Stimulated activated CD4-positive, alpha-beta T cell treated with anti-CD3 and anti-CD28 coated beads, Interleukin-4, amount 100 ng/mL, for 24 hours (primary cell): ENCODE results near the gene SMIM44.

Experiments used
- DNase-seq: peaks from one replicate; pipeline ENCODE4 v3.0.0-alpha.2; 2020

SMIM44 gene

DNA sequence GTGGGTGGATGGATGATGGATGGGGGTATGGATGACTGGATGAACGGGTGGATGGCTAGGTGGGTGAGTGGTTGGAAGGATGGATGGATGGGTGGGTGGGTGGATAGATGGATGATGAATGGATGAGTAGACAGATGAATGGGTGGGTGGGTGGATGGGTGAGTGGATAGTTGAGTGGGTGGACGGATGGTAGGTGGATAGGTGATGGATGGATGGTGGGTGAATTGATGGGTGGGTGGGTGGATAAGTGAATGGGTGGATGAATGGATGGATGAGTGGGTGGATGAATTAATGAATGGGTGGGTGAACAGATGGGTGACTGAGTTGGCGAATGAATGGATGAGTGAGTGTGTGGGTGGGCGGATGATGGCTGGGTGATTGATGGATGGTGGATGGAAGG is 7.8 kb downstream of the SMIM44 start:
- DNase-seq = no peak

GRCh38 chr19:3474614-3475013 is 8.6 kb downstream of the SMIM44 start:
- no peak for DNase-seq

DNA sequence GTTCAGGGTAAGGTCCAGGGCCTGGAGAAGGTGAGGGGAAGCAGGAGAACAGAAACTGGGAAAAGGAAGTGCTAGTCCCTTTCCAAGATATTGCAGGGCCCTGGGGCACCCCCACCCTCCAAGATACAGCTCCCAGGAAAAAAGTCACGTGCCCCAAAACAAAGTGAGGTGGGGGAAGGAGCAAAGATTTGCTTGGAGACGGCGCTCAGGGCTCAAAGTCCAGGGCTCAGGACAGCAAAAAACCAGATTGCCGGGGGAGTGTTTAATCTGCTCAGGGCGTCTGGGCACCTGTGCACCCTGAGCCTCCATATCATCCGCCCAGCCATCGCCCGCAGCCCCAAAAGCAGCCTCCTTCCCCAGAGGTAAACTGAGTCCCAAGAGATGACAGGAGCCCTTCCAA is 9.2 kb downstream of the SMIM44 start:
- DNase-seq = no peak

- peak; percentile 41 for DNase-seq
Measured at GRCh38 chr19:3471954-3472655, 11.1 kb downstream of the SMIM44 start.

DNA sequence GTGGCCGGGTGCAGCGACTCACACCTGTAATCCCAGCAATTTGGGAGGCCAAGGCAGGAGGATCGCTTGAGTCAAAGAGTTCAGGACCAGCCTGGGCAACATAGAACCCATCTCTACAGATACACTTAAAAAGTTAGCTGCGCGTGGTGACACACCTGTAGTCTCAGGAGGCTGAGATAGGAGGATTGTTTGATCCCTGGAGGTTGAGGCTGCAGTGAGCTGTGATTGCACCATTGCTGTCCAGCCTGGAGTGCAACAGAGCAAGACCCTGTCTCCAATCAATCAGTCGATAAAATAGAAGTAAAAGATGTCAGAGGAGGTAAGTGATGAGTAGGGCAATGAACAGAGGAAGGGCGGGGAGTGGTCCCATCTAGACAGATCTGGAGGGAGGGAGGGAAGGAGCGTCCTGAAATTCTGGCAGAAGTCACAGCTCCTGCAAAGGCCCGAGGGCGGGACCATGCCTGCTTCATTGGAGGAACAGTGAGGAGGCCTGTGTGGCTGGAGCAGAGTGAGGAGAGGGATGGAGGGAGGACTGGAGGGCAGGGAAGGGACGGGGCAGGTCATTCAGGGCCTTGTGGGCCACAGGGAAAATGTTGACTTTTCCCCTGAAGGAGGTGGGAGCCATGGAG is 12.6 kb downstream of the SMIM44 start:
- no peak for DNase-seq

- no peak for DNase-seq
Measured at GRCh38 chr19:3469638-3470499, 13.4 kb downstream of the SMIM44 start.

DNA sequence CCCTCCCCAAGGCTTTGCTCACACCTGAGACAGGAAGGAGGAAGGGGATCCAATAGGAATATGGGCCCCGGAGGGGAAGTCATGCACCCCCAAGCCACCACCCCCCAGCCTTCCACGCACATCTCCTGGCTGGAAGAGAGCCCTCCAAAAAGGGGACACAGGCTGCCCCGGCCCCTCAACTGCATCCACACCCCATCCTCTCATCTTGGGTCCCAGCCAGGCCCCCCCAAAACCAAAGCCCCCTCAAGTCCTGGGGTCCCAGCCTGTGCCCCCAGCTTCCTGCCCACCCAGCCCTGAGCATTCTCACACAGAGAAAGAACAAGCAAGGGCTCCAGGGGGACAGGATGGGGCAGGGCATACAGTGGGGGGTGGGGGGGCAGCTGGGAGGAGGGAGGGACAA is 15.0 kb downstream of the SMIM44 start:
- DNase-seq = no peak

- DNase-seq = no peak
Measured at GRCh38 chr19:3467437-3468198, 15.6 kb downstream of the SMIM44 start.

- DNase-seq = no peak
Measured at GRCh38 chr19:3466635-3467034, 16.6 kb downstream of the SMIM44 start.

- no peak for DNase-seq
Measured at GRCh38 chr19:3465552-3465951, 17.7 kb downstream of the SMIM44 start.

- no peak for DNase-seq
Measured at GRCh38 chr19:3464587-3465235, 18.5 kb downstream of the SMIM44 start.

DNA sequence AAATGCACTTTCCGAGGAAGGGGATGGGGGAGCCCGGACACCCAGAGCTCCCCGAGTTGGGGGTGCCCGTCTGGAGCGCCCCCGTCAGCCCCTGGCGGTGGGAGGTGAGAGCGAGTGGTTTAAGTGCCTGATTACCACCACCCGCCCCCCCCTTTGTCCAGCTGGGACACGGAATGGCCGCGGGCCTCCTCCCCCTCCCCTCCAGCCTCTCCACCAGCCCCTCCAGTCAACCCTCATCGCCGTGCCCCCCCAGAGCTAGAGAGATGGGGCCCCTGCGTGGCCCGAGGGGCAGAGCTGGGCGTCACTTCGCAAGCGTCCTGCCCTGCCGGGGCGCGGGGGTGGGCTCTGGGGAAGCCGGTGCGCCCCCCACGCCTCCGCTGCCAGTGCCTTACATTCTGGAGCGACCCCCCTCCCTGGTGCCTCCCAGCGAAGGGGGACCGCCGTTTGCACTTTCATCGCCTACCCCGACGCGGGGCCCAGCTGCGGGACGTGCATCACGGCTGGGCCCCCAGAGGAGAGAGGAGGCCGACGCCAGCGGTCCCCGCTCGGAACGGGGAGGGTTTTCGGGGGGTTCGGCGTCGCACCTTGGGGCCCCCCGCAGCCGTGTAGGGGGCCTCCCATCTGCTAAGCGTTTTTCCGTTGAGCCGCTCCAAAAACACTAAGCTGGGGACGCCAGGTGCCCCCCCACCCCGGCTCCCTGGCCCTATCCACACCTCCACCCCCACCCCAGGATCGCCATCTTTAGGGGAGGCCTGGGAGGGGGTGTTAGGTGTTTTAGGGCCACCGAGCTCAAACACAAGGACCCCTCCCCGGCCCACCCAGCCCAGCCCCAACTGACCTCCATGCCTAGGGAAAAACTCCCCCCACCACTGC is 19.3 kb downstream of the SMIM44 start:
- no peak for DNase-seq

GRCh38 chr19:3462991-3463713 is 20.1 kb downstream of the SMIM44 start:
- DNase-seq = no peak

GRCh38 chr19:3459965-3460582 is 23.2 kb downstream of the SMIM44 start:
- DNase-seq = no peak

DNA sequence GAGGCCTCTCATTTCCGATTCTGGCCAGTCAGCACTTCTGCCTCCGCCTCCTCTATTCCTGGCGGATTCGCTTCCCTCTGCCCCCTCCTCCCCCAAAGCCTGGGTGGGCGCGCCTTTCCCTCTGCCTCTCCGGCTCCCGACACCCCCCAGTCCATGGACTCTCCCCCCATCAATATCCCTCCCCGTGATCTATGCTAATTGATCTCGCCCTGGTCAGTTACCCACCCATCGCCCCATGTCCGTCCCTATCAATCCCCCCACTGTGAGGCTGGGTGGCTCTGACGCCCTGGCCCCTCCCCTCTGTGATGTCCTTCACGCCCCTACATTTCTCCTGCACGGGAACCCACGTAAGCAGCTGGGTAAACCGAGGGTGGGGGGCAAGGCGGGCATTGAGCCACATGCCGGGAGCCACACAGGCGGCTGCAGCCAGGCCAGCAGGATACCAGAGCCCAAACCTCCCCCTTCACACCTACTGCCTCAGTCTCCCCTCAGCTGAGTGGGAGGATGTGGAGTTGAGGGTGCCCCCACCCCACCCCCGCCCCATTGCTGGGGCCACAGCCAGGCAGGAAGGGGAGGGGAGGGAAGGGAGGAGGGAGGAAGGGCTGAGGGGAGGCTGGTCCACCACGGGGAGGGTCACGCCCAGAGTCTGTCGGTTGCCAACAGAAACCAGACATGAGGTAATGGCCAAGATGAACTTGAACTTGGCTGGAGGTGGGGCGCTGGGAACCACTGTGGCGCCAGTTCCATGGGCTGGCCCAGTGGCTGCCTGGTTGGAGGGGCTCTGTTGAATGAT is 24.0 kb downstream of the SMIM44 start:
- DNase-seq = no peak

DNA sequence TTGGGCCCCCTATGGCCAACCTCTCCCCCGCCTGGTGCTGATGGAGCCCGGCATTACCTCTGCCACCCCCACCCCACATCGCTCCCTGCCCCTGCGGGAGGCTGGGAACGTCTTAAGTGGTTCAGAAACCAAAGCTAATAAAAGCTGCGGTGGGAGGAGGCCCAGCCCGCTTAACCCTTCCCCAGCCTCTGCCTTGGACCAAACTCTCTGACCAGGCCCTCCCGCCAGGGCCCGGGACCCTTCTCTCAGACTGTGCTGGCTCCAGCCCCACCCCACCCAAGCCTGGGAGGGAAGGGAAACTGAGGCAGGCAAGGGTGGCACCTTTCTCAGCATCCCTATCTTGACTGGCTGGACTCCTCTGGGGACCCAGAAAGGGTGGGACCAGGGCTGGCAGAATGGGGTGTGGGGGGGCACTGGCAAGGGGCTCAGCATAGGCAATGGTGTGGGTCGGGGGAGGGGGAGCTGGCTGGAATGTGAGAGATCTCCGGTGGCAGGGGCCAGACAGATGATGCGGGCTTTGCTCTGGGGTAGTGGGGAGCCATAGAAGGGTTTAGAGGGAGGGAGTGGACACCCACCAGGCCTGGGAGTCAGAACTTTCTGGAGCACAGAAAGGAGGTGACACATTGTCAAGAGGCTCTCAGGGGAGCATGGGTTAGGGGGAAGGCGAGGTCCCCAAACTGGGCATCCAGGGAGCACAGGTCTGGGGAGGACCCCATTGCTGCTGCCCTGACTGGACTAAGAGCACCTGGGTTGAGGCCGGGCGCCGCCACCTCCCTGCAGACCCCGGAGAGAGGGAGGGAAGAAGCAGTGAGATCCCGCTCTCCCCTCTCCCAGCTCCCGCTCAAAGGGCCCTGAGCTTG is 24.8 kb downstream of the SMIM44 start:
- no peak for DNase-seq

GRCh38 chr19:3457528-3458228 is 25.6 kb downstream of the SMIM44 start:
- no peak for DNase-seq
